HEK293 (cell line): ENCODE data around the gene GAP43.

Experiments
- CTCF ChIP-seq: fragments of 450-650 bp; formaldehyde crosslinking; IDR thresholded peaks from 2 replicates; pipeline ENCODE4 v1.5.1; 2016; ENCODE audit warnings: missing biosample characterization, missing genetic modification characterization
- ELK4 ChIP-seq: IDR thresholded peaks from 2 replicates; pipeline ENCODE4 v1.6.1; 2011; ENCODE audit warnings: mild to moderate bottlenecking, low read depth, low read length, borderline replicate concordance
- REST ChIP-seq: fragments of 450-650 bp; formaldehyde crosslinking; IDR thresholded peaks from 2 replicates; pipeline ENCODE4 v1.5.1; 2016; ENCODE audit warnings: missing biosample characterization, missing genetic modification characterization
- TRIM28 ChIP-seq: IDR thresholded peaks from 2 replicates; pipeline ENCODE4 v1.6.1; 2011; ENCODE audit warnings: low read length, control low read depth, borderline replicate concordance
- YY1 ChIP-seq: fragments of 450-650 bp; formaldehyde crosslinking; IDR thresholded peaks from 2 replicates; pipeline ENCODE4 v1.5.1; 2018; ENCODE audit warnings: missing biosample characterization, missing genetic modification characterization
- ZNF202 ChIP-seq: fragments of 450-650 bp; formaldehyde crosslinking; IDR thresholded peaks from 2 replicates; pipeline ENCODE4 v1.5.1; 2016; ENCODE audit warnings: missing biosample characterization, missing genetic modification characterization, borderline replicate concordance
- ZNF24 ChIP-seq: fragments of 450-650 bp; formaldehyde crosslinking; IDR thresholded peaks from 2 replicates; pipeline ENCODE4 v1.5.1; 2016; ENCODE audit warnings: missing biosample characterization, missing genetic modification characterization
- ZNF26 ChIP-seq: fragments of 450-650 bp; formaldehyde crosslinking; IDR thresholded peaks from 2 replicates; pipeline ENCODE4 v1.5.1; 2016; ENCODE audit warnings: missing biosample characterization, missing genetic modification characterization
- ZNF274 ChIP-seq, 2 experiments: fragments of 200-500 bp in 1 of 2; fragments of 450-650 bp in 1 of 2; sonication (Bioruptor generic) in 1 of 2; formaldehyde crosslinking in 1 of 2; IDR thresholded peaks; 2 replicates each; pipeline versions ENCODE4 v1.5.1 to v1.6.1; 2014 to 2016; ENCODE audit warnings: borderline replicate concordance in 1 of 2, inconsistent platforms in 1 of 2, low read length in 1 of 2, missing biosample characterization in 1 of 2, missing genetic modification characterization in 1 of 2
- ZNF433 ChIP-seq: fragments of 450-650 bp; formaldehyde crosslinking; IDR thresholded peaks from 2 replicates; pipeline ENCODE4 v1.5.1; 2016; ENCODE audit warnings: missing biosample characterization, missing genetic modification characterization, low read depth
- ZNF488 ChIP-seq: fragments of 450-650 bp; formaldehyde crosslinking; IDR thresholded peaks from 2 replicates; pipeline ENCODE4 v1.5.1; 2016; ENCODE audit warnings: missing biosample characterization, missing genetic modification characterization
- ZSCAN23 ChIP-seq: fragments of 450-650 bp; formaldehyde crosslinking; IDR thresholded peaks from 2 replicates; pipeline ENCODE4 v1.5.1; 2016; ENCODE audit warnings: missing biosample characterization, missing genetic modification characterization

GRCh38 chr3:115632026-115632425 lies 8.7 kb downstream of the GAP43 start:
- no peak for TF ChIP-seq ZNF274 (IDR thresholded peaks at IDR 0.05; ENCODE audit: low read length)
- TF ChIP-seq ZNF274 (tag by site-specific recombination; IDR thresholded peaks at IDR 0.05; ENCODE audit: borderline replicate concordance): no peak
- TF ChIP-seq ZSCAN23 (tag by site-specific recombination): no peak
- no peak for TF ChIP-seq CTCF (tag by site-specific recombination)
- no peak for TF ChIP-seq ZNF202 (tag by site-specific recombination)
- TF ChIP-seq REST (tag by site-specific recombination): no peak
- no peak for TF ChIP-seq ELK4
- TF ChIP-seq ZNF26 (tag by site-specific recombination): no peak
- TF ChIP-seq ZNF433: no peak
- TF ChIP-seq YY1 (tag by site-specific recombination): no peak
- TF ChIP-seq TRIM28: no peak
- TF ChIP-seq ZNF24 (tag by site-specific recombination): no peak
- TF ChIP-seq ZNF488: no peak
